H1 (cell line): ENCODE measurements around the gene MCFD2. TPM values are rescaled to one million over a fixed set of nuclear protein-coding genes. Genes with fewer than 3 reads are reported as not detected.

Experiments used
- CBX8 ChIP-seq: fragments of 300-800, 300-1000 bp; sonication (generic); IDR thresholded peaks from 2 replicates; pipeline ENCODE4 v1.7.1; 2016; ENCODE audit warnings: low read depth, low read length, borderline replicate concordance
- CEBPB ChIP-seq: IDR thresholded peaks from 2 replicates; pipeline ENCODE4 v1.6.1; 2012; ENCODE audit warnings: low read depth, low read length
- CHD1 ChIP-seq: IDR thresholded peaks from 2 replicates; pipeline ENCODE4 v1.6.1; 2012; ENCODE audit warnings: low read depth, low read length, improper control_type of control experiment
- CHD7 ChIP-seq: fragments of 300-600 bp; sonication (generic); IDR thresholded peaks from 2 replicates; pipeline ENCODE4 v1.7.1; 2012; ENCODE audit warnings: low read length, moderate library complexity, mild to moderate bottlenecking, inconsistent platforms; ENCODE audit not compliant: insufficient replicate concordance
- EGR1 ChIP-seq: IDR thresholded peaks from 2 replicates; pipeline ENCODE4 v1.6.1; 2011; ENCODE audit warnings: low read depth, low read length, borderline replicate concordance
- KDM5A ChIP-seq: fragments of 200-600 bp; IDR thresholded peaks from 2 replicates; pipeline ENCODE4 v1.7.1; 2012; ENCODE audit warnings: mild to moderate bottlenecking, low read length, inconsistent platforms, mixed read lengths
- PHF8 ChIP-seq: fragments of 200-600 bp; sonication (generic); conservative IDR thresholded peaks from 2 replicates; pipeline ENCODE4 v1.7.1; 2012; ENCODE audit warnings: low read depth, mild to moderate bottlenecking, inconsistent platforms, low read length, moderate library complexity
- RAD21 ChIP-seq, 2 experiments: IDR thresholded peaks in 1 of 2; conservative IDR thresholded peaks in 1 of 2; 2 replicates each; pipeline ENCODE4 v1.6.1; 2011; ENCODE audit warnings: low read depth in 2 of 2, low read length in 2 of 2, improper control_type of control experiment in 1 of 2, inconsistent platforms in 1 of 2, mild to moderate bottlenecking in 1 of 2, moderate library complexity in 1 of 2
- TAF1 ChIP-seq: IDR thresholded peaks from 2 replicates; pipeline ENCODE4 v1.6.1; 2011; ENCODE audit warnings: mild to moderate bottlenecking, low read depth, low read length
- TAF7 ChIP-seq: optimal IDR thresholded peaks from 2 replicates; pipeline ENCODE3; 2011; ENCODE audit warnings: low read depth, mild to moderate bottlenecking, inconsistent platforms, low read length, moderate library complexity, borderline replicate concordance
- TEAD4 ChIP-seq: IDR thresholded peaks from 2 replicates; pipeline ENCODE4 v1.6.1; 2012; ENCODE audit warnings: low read depth, low read length, inconsistent platforms, mixed read lengths
- polyA plus RNA-seq, 7 experiments: library from polyadenylated mRNA; depleted of rRNA in 3 of 7; stranded (reverse) in 5 of 7; unstranded in 2 of 7; fragments of >200 nt in 5 of 7; fragments of 200-250 nt in 2 of 7; gene quantifications; 1 replicate in 5 of 7; 2 replicates in 1 of 7; 4 replicates in 1 of 7; pipeline versions ENCODE4 v1.2.1 to v1.2.3, GENCODE V29; 2011 to 2013; ENCODE audit warnings: missing spikeins in 2 of 7, mixed read lengths in 2 of 7
- total RNA-seq: library from RNA; stranded (reverse); fragmentation: NEBNext Ultra II Directional; extraction: Animal tissue kit (Norgen Biotek cat#: 25700); gene quantifications from 2 replicates; pipeline ENCODE4 v1.2.1, GENCODE V29; 2021

The MCFD2 gene
- total and polyA plus RNA-seq, 2 of the 8 experiments (the other 6 are each of a cell fraction or from before 2014, with no cell fraction given) = 35.2 to 76.2 TPM

- TF ChIP-seq CHD7 (no peak), KDM5A (no peak), TEAD4 (no peak), CHD1 (no peak), RAD21 (IDR thresholded peaks at IDR 0.05 in 1 of 2, conservative IDR thresholded peaks at IDR 0.05 in 1 of 2; ENCODE audit: low read depth in 2 of 2, low read length in 2 of 2) (no peak), CBX8 (no peak), EGR1 (no peak), TAF7 (no peak), CEBPB (no peak), PHF8 (no peak), TAF1 (no peak)
These were observed 29.2 kb downstream of the MCFD2 start (continued) for GRCh38 chr2:46886268-46887027.
